GM12801 (cell line): Measurements from ENCODE around the gene NR3C2.

Source experiments
- TF ChIP-seq, protein P1 (sequence below): IDR thresholded peaks from one replicate; pipeline ENCODE4 v1.5.1; 2011; ENCODE audit warnings: control low read depth; ENCODE audit not compliant: insufficient read length; ENCODE audit errors: extremely low read depth

The NR3C2 gene

DNA sequence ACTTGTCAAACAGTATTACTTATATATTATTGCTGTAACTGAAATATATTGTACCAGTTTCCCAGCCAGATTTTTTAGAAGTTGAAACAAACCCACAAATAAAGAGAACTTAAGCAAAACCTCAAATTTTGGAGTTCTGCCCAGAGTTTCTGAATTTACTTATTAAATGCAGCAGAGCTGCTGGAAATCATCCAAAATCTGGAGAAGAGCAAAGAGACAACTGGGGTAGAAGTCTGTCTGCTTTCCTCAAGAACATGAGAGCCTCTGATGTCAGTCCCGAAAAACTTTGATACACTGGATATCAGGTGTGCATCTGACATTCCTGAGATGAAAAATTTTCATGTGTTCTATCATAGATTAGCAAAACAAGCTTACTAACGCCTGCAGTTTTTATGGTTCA lies 325.9 kb downstream of the NR3C2 start:
- TF ChIP-seq, protein P1, sequence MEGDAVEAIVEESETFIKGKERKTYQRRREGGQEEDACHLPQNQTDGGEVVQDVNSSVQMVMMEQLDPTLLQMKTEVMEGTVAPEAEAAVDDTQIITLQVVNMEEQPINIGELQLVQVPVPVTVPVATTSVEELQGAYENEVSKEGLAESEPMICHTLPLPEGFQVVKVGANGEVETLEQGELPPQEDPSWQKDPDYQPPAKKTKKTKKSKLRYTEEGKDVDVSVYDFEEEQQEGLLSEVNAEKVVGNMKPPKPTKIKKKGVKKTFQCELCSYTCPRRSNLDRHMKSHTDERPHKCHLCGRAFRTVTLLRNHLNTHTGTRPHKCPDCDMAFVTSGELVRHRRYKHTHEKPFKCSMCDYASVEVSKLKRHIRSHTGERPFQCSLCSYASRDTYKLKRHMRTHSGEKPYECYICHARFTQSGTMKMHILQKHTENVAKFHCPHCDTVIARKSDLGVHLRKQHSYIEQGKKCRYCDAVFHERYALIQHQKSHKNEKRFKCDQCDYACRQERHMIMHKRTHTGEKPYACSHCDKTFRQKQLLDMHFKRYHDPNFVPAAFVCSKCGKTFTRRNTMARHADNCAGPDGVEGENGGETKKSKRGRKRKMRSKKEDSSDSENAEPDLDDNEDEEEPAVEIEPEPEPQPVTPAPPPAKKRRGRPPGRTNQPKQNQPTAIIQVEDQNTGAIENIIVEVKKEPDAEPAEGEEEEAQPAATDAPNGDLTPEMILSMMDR = no peak

DNA sequence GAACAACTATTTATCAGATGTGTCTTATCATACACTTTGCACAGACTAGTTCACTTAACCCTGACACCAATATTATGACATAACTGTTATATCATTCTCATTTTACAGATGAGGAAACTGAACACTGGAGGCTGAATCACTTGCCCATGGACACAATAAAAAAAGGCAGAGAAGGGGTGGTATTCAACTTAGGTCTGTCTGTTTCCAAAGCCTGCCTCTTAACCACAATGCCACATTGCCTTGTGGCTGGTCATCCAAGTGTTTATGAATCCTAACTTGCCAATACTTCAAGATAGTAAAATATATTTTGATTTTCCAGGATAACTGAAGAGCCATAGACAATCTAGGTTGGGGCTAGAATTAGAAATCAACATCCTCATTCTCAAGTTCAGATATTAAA lies 327.8 kb downstream of the NR3C2 start:
- TF ChIP-seq, protein P1 = no peak

DNA sequence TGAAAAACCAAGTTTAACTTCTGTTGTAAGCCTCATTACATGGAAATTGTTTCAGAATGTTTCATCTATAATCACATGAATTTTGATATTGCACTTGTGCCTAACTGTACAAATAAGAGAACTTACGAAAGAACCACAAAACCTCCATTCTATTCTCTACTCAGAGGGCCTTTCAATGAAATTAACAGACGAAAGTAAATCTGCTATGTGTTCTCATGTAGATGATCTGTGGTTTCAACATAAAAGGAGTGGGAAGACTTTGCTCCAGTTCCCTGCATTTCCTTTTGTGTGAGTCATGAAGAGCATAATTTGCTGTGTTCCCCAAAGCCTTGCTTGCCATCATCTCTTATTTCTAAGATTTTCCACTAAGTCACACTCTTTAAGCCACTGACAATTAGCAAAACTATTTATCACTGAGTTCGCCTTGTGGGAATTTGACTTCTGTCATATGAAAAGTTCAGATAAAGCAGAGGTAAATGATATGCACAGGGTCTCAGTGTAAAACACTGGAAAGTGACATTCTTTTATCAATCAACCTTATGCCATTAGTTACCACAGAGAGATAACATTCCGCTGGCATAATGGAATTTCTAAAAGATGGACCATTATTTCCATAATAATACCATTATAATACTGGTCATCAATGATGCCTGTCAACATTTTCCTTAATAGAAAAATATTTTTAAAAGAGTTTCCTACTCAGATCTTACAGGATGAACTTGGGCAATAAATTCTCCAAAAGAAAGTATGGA lies 329.8 kb downstream of the NR3C2 start:
- TF ChIP-seq, protein P1 = no peak

DNA sequence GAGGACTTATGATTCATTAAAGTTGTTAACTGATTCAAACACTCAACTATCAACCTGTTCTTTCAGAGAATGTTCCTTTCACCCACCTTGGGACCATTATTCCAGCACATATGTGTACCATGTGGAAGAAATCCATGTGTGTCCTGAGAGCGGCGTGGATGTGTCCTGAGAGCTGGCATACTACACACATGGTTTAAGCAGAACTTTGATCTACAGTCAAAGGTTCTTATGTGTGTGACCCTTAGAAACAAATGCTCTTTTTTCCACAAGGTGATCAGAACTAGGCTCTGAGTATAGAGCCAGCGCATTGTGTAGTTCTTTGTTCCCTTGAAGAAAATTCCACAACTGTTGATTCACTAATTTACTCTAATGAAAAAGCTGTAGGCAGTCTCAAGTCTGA lies 332.0 kb downstream of the NR3C2 start:
- TF ChIP-seq, protein P1 = no peak

DNA sequence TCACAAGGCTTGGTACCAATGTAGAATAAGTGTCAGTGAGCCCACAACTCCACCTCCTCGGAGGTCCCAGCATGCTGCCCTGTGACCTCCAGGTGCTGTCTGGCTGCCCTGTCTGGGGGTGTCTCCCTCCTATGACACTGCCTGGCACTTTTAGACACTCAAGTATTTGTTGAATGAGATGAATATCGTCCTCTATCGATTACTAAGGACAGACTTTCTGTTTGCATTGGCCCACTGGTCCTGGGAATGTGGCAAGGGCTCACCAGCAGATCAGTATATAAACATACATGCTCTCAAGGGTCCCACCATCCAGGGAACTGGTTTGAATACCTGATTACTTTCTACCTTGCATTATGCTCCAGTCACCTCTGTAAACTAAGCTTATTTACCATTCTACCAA lies 333.0 kb downstream of the NR3C2 start:
- TF ChIP-seq, protein P1 = no peak

DNA sequence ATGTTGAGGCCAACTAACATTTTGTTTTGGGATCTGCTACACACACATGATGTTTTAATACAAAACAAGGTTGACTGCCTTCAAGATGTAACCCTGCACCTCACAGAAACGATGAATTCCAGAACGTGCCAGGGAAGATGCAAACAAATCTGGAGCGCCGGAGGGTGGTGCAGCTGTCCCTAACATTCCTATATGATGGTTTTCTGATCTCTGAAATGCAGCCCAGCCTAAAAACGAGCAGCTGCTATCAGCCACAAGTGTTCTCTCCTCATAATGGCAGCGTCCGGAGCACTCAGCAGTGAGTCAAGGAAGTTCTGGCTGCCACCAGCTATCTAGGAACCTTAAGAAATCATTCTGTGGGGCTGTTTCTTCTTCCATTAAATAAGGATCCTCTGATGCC lies 333.4 kb downstream of the NR3C2 start:
- TF ChIP-seq, protein P1 = no peak

DNA sequence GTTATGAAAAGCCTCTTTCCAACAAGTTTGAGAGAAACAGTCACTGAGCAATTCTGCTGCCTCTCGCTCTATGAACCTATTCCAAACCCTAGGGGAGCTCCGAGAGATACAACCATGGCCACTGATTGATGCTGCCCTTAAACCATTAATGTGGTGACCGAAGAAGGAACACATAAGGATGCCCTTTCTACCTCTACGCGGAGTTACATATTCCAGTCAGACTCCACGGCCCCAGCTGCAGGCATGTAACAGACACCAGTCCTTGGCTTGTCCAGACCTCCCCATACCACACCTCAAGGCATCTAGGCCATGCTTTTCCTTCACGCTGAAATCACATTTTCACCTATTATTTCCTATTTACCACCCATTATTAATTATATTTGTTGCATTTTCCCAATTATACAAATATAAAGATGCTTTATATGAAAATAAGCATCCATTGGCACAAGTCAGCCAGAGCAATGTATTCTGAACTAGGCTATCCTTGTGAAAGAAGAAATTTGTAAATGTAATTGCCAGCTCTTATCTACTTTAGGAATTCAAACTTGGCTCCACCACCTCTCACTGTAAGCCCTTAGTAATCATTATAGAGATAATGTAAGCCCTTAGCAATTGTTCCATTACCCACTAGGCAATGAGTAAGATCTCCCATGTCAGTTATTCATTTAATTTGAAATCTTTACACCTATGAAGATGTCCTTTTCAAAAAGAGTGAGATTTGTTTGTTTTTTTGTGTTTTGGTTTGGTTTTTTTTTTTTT lies 338.4 kb downstream of the NR3C2 start:
- TF ChIP-seq, protein P1 = no peak
